Colonic mucosa (tissue), 4 donors: ENCODE measurements around the gene FAM167B. TPM values are rescaled to one million over a fixed set of nuclear protein-coding genes. Genes with fewer than 3 reads are reported as not detected.

Experiments
- DNase-seq: peaks from one replicate; pipeline ENCODE4 v3.0.0-alpha.2; 2020
- H3K27ac ChIP-seq: fragments of 200-600 bp; one replicate; pipeline ENCODE4 v1.8.0; 2021
- H3K27me3 ChIP-seq: fragments of 200-600 bp; one replicate; pipeline ENCODE4 v1.8.0; 2021
- H3K36me3 ChIP-seq: fragments of 200-600 bp; one replicate; pipeline ENCODE4 v1.8.0; 2021
- H3K4me1 ChIP-seq: fragments of 200-600 bp; one replicate; pipeline ENCODE4 v1.8.0; 2021; ENCODE audit warnings: mild to moderate bottlenecking
- H3K4me3 ChIP-seq: fragments of 200-600 bp; one replicate; pipeline ENCODE4 v1.8.0; 2021
- H3K9ac ChIP-seq, 2 donors: one replicate each; pipeline ENCODE4 v1.7.0; 2013; ENCODE audit warnings: control low read depth in 2 of 2, low read depth in 2 of 2, low read length in 2 of 2
- H3K9me3 ChIP-seq: fragments of 200-600 bp; one replicate; pipeline ENCODE4 v1.8.0; 2021
- CTCF ChIP-seq: fragments of 200-600 bp; IDR thresholded peaks from one replicate; pipeline ENCODE4 v1.8.0; 2022; ENCODE audit warnings: antibody characterized with exemption, mild to moderate bottlenecking
- intact Hi-C: fragments of 100-400 bp; cut with DNase I; formaldehyde crosslinking; loops from one replicate; pipeline ENCODE4 v1.14.1; 2022
- total RNA-seq, 2 donors: library from RNA; stranded (reverse); fragmentation: NEBNext Ultra II Directional in 1 of 2; extraction: Animal tissue kit (Norgen Biotek cat#: 25700) in 1 of 2; gene quantifications; one replicate each; pipeline ENCODE4 v1.2.1, GENCODE V29; 2021
- donor health status: healthy.
- donor health status: DM: no; HTN: no; CAD: no.
- donor health status: DM: no; HTN: no; CAD: no.

The FAM167B gene
- total RNA-seq, 2 donors from 2014 or later, result 4.2 to 5.5 TPM

- peak overlapping the region; percentile 65 for H3K4me3 ChIP-seq
- intact Hi-C loops, result no loop called here
Measured at GRCh38 chr1:32220746-32221580, 26.1 kb upstream of the FAM167B start.

GRCh38 chr1:32221581-32221979 is 25.4 kb upstream of the FAM167B start:
- intact Hi-C loops, result no loop called here
- Histone ChIP-seq H3K9ac (peak overlapping the region; percentile 68 to 98), H3K36me3 (no peaks in the 10 kb centered on the region), H3K4me3 (peak overlapping the region; percentile 65), H3K4me1 (peaks cover 12% of the 10 kb centered on the region), H3K9me3 (no peaks in the 10 kb centered on the region), H3K27me3 (no peaks in the 10 kb centered on the region), H3K27ac (peak overlapping the region; percentile 68)
- no peak for TF ChIP-seq CTCF
- no peak for DNase-seq

More at GRCh38 chr1:32220746-32221580, 26.1 kb upstream of the FAM167B start:
- Histone ChIP-seq H3K27me3 (no peaks in the 10 kb centered on the region), H3K27ac (no peak overlapping the region), H3K4me1 (peaks cover 12% of the 10 kb centered on the region), H3K9ac (peak overlapping the region; percentile 53 to 98), H3K36me3 (no peaks in the 10 kb centered on the region), H3K9me3 (no peaks in the 10 kb centered on the region)
- no peak for TF ChIP-seq CTCF
- DNase-seq, result no peak

GRCh38 chr1:32221980-32222755 is 24.9 kb upstream of the FAM167B start, which contains the start of the genes EIF3I and TMEM234:
Gene EIF3I, plus strand, starts transcription at chr1:32222407. Its CDS starts 35 bp downstream, at chr1:32222442.
Gene TMEM234, minus strand, starts transcription at chr1:32222353. Its CDS starts 31 bp downstream, at chr1:32222322.
- peak; percentile 95 for DNase-seq
- no peak for TF ChIP-seq CTCF
- Histone ChIP-seq H3K27me3 (no peaks in the 10 kb centered on the region), H3K4me3 (peak within 1 kb of the TSS; percentile 65), H3K9ac (peak within 1 kb of the TSS; percentile 83 to 98), H3K4me1 (peaks cover 12% of the 10 kb centered on the region), H3K9me3 (no peaks in the 10 kb centered on the region), H3K36me3 (peaks cover under 1% of the 10 kb centered on the region), H3K27ac (peak within 1 kb of the TSS; percentile 68)
- intact Hi-C loops, result no loop called here

GRCh38 chr1:32223683-32224082 is 23.3 kb upstream of the FAM167B start:
- no peak for TF ChIP-seq CTCF
- peaks cover 12% of the 10 kb centered on the region for H3K4me1 ChIP-seq
- no peaks in the 10 kb centered on the region for H3K27me3 ChIP-seq
- no peak for DNase-seq
- H3K9ac ChIP-seq, result no peak overlapping the region
- H3K36me3 ChIP-seq, result peaks cover 13% of the 10 kb centered on the region
- no peak overlapping the region for H3K4me3 ChIP-seq
- H3K27ac ChIP-seq, result no peak overlapping the region
- no peaks in the 10 kb centered on the region for H3K9me3 ChIP-seq
- intact Hi-C loops, result no loop called here

GRCh38 chr1:32224285-32224684 is 22.7 kb upstream of the FAM167B start:
- intact Hi-C loops, result no loop called here
- H3K9ac ChIP-seq, result no peak overlapping the region
- no peaks in the 10 kb centered on the region for H3K27me3 ChIP-seq
- H3K4me3 ChIP-seq, result no peak overlapping the region
- DNase-seq, result no peak
- peaks cover 13% of the 10 kb centered on the region for H3K36me3 ChIP-seq
- peaks cover 12% of the 10 kb centered on the region for H3K4me1 ChIP-seq
- no peaks in the 10 kb centered on the region for H3K9me3 ChIP-seq
- TF ChIP-seq CTCF, result no peak
- no peak overlapping the region for H3K27ac ChIP-seq
